GM21447 (cell line): ENCODE data around the gene DPYSL5.
"Not testable (repeated sequence)": the region's sequence is repeated elsewhere in the genome, so short reads cannot be mapped to it uniquely, and the experiment has no call there.

Experiments used
- ATAC-seq: cut with Tn5 transposase; IDR thresholded peaks from one replicate; pipeline ENCODE4 v1.9.1; 2021; ENCODE audit not compliant: unreplicated experiment

Gene DPYSL5

GRCh38 chr2:26873286-26873983, 25.5 kb downstream of the DPYSL5 start:
- no peak for ATAC-seq

GRCh38 chr2:26874514-26874913, 26.6 kb downstream of the DPYSL5 start:
- ATAC-seq: no peak

DNA sequence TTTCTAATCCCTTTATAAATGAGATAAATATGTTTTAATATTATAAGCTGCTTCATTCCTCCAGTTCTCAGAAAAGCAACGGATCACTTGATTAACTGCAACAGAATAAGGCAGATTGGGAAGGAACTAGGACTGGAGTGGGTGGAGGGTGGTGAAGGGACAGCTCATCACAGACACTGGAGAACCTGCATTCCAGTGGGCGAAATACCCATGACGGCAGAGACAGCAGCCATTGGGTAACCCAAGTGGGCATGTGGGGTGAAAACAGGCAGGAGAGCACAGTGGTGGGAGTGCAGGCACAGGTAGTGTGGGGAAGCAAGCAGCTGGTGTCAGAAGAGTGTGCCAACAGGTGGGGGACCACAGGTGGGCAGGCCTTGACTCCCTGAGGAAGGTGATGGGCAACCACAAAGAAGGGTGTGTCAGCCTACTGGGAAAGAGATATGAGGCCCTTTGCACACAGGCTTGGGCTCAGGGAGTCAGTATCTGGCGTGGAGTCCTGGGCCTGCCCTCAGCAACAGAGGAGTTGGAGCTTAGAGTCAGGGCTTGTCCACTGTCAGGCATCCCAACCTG, 27.2 kb downstream of the DPYSL5 start:
- no peak for ATAC-seq

DNA sequence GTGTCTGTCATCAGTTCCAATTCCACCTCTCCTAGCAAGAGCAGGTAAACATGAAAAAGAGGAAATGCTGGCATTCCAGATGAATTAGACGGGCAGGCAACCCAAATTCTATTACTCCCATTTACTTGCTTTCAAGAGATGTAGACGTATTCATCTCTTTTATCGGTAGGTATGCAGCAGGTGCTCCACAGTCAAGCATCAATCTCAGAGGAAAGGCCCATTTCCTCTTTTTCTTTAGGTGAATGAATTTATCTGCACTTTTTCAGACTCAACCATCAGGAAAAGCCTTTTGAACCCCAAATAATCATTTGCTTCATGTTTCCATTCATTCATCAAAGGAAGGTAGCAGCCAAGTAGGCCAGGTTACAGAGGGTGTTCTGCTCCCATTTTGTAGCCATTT, 27.9 kb downstream of the DPYSL5 start:
- ATAC-seq: no peak

DNA sequence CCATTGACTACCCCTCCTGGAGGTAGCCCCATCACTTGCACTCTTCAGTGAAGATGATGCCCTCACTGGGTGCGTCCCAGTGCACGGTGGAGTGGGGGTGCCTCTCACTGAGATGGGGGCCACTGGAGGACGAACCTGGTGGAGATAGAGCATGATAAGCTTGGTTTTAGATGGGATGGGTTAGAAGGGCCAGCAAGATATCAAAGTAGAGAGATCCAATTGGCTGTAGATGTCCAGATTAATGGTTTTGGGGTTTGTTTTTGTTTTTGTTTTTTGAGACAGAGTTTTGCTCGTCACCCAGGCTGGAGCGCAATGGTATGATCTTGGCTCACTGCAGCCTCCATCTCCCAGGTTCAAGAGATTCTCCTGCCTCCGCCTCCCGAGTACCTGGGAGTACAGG, 28.3 kb downstream of the DPYSL5 start:
- no peak for ATAC-seq

DNA sequence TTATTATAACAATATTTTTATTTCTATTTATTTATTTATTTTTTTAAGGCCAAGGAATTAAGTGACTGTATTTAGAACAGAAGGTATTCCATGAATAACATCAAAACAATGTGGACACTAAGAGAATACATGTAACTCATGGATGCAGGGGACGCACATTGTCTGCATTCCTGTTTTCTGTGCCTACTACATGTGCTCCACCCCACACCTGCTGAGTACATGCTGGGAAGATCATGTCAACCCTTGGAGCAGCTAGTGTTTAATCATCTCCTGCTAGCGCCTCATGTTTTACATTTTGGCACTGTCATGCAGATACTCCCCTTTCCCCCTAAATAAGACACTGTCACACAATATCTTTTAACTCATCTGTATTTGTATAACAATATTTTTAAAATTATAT, 29.3 kb downstream of the DPYSL5 start:
- ATAC-seq: no peak

DNA sequence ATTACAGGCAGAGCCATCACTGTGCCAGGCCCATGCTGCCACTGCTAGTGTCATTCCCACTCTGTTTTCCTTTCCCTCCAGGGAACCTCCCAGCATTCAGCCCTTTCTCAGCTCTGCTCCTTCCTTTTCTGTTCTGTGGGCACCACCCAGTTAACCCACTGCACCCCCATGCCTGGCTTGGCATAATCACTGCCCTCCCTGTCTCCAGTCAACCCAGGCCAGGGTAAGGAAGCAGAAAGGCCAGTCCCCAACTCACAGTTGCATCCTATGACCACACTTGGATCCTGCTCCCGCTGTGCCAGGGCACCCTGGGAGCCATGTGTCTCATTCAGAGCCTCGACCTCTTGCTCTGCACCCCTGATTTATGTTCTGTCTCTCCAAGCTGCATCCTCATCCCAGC, 32.2 kb downstream of the DPYSL5 start:
- ATAC-seq: no peak

GRCh38 chr2:26880910-26881435, 33.0 kb downstream of the DPYSL5 start:
- ATAC-seq: no peak

GRCh38 chr2:26882220-26882619, 34.3 kb downstream of the DPYSL5 start:
- ATAC-seq: not testable (repeated sequence)

DNA sequence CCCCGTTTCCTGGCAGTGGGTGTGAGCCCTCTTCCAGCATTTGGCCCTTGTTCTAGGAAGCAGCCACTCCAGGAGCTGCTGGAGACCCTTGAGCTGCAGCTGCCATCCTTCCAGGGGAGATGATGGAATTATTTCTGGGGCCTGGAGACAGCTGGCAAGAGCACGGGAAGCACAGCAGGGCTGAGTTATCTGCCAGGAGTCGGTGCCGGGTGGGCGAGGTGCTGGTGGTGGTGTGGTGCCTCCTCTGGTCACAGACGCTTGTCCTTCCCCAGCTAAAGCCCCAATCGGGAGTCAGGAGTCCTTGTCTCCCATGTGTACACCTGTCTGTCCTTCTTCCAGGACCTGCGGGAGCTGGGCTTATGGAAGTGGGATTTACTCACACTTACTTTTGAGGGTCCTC, 36.0 kb downstream of the DPYSL5 start:
- ATAC-seq: no peak

GRCh38 chr2:26884486-26884885, 36.6 kb downstream of the DPYSL5 start:
- no peak for ATAC-seq

DNA sequence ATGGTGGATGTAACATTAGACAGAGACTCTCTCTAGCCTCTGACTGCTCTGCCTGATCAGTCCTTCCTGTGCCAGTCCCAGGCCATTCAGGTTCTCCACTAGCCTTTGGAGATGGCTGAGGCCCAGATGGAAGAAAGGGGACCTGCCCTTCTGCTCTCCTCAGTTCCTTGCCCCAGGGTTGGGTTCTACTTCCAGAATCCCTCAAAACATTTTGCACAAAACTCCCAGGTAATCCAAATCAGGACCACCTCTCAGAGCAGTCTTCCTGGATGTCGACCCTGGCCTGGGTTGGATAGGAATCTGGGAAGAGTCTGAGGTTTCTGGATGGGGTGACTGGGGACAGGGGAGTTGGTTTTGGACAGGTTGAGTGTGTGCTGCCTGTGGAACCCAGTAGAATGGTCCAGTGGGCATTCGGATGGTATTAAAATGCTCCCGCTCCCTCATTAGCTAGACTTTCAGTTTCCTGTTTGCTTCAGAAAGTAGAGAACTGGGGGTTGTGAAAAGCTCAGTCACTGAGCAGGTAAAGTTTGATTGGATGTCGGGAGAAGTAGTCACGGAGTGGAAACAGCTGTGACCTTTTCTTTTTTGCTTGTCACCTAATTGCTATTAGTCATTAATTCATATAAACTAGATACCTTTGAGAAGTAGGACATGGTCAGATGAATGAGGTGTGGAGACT, 37.9 kb downstream of the DPYSL5 start:
- ATAC-seq: no peak

DNA sequence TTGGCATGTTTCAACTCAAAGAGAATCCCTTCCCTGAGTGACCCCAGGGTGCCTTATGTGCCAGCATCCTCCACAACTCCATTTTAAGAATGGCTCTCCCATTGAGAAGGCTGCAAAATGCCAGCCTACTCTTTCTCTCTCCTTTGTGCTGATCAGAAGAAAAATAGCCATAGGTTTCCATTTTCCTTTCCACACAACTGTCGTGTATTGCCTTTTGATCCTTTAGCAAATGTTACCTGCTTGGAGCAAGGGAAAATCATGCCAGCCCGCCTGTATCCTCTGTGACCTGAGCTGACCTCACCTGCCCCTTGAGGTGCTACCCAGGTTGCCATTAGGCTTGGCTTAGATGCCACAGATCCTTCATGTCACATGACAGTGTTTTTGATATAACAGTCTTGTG, 38.8 kb downstream of the DPYSL5 start:
- ATAC-seq: no peak

GRCh38 chr2:26887151-26887550, 39.2 kb downstream of the DPYSL5 start:
- ATAC-seq: no peak

DNA sequence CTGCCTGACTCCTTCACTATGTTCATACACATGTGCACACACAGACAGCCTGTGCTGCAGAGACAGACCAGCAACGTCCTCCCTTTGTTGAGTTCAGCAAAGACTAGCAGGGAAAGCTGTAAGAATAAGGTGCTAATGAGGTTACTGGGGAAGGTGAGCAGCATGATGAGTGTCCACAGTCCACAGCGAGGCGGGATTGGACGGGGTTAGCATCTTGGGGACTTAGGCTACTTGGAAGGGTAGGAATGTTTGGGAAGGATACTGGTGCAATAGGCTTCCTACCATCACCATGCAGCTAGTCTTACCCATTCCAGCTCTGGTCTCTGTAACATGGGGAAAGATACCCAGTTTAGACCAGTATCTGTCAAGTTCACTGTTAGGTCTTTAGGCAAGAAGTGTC, 41.9 kb downstream of the DPYSL5 start:
- no peak for ATAC-seq

- no peak for ATAC-seq
Observed at GRCh38 chr2:26890341-26891000, 42.5 kb downstream of the DPYSL5 start.

- ATAC-seq: no peak
Observed at GRCh38 chr2:26892133-26892532, 44.2 kb downstream of the DPYSL5 start.

- ATAC-seq: no peak
Observed at GRCh38 chr2:26892922-26893524, 45.1 kb downstream of the DPYSL5 start.

DNA sequence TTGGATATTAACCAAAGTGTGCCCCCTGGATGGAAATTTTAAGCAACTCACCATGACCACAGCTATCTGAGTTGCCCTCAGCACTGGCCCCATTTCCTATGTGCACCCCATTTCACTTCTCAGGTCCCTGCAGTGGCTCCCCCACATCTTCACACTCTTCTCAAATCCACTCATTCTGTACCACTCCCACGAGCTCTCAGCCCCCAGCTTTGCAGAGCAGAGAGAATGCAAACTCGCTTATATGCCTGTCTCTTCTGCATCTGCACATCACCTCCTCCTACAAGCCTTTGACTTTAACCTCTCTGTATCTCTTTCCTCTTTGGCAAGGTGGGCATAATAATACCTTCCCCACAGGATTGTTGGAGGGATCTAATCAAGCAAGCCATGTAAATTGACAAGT, 46.2 kb downstream of the DPYSL5 start:
- no peak for ATAC-seq

GRCh38 chr2:26897807-26898479, 50.0 kb downstream of the DPYSL5 start:
- ATAC-seq: no peak
